ENCODE measurements around the gene TNRC18.
"Not testable (repeated sequence)": the region's sequence is repeated elsewhere in the genome, so short reads cannot be mapped to it uniquely, and the experiment has no call there.

Gene TNRC18

GRCh38 chr7:5375925-5376324 lies 47.7 kb downstream of the TNRC18 start:
- DNase-seq (ENCODE audit: low read depth): no peak

GRCh38 chr7:5374464-5374863 lies 49.2 kb downstream of the TNRC18 start:
- no peak for DNase-seq (ENCODE audit: low read depth)

- DNase-seq (ENCODE audit: low read depth): no peak
Measured at GRCh38 chr7:5373300-5373699, 50.3 kb downstream of the TNRC18 start.

DNA sequence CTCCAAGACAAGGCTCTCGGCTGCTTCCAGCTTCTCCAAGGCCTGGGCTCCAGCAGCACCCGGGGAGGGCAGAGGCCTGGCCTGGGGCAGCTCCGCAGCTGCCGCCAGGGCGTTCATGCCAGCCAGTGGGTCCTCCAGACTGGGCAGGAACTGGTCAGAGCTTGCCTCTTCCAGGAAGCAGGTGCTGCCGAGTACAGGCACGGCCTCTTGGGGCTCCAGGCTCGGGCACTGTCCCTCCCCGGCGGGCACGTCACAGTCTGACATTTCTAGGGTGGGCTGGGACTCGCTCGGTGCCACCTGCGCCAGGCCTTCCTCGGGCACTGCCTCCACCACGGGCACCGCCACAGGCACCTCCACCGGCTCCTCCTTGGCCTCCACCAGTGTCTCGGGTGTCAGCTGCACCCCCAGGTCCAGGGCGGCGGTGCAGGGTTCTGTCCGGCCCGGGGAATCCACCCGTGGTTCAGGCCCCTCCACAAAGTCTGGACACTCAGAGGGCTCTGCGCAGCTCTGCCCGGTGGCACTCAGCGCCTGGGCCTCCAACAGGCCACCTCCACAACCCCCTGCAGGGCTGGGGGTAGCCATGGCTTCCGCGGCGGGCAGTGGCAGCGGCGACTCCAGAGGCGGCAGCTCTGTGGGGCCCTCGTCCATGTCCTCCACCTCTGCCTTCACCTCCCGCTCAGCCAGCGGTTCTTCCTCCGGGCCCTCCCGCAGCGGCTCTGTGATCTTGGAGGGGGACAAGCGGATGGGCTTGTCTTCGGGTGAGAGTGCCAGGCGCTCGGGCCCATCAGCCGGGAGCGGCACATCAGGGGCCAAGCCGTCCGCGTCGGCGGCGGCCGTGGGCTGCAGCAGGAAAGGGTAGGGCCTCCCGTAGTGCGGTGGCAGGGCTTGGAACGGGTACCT lies 52.9 kb downstream of the TNRC18 start:
- DNase-seq (ENCODE audit: low read depth): no peak

GRCh38 chr7:5367661-5368060 lies 56.0 kb downstream of the TNRC18 start:
- DNase-seq (ENCODE audit: low read depth): no peak

DNA sequence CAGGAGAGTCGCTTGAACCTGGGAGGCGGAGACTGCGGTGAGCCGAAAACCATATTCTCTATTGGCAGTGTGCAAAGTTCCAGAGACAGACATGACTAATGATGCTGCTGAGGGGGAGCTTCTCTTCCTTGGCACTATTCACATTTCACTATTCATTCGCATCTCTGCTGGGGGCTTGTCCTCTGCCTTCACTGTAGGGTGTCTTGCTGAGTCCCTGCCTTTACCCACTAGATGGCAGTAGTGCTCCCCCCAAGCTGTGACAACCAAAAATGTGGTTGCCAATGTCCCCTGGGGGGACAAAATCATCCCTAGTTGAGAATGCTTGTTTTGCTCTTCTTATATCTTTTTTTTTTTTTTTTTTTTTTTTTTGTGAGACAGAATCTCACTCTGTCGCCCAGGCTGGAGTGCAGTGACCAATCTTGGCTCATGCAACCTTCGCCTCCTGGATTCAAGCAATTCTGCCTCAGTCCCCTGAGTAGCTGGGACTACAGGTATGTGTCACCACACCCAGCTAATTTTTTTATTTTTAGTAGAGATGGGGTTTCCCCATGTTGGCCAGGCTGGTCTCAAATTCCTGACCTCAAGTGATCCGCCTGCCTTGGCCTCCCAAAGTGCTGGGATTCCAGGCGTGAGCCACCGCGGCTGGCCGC lies 57.5 kb downstream of the TNRC18 start:
- DNase-seq (ENCODE audit: low read depth): peak; percentile 31

DNA sequence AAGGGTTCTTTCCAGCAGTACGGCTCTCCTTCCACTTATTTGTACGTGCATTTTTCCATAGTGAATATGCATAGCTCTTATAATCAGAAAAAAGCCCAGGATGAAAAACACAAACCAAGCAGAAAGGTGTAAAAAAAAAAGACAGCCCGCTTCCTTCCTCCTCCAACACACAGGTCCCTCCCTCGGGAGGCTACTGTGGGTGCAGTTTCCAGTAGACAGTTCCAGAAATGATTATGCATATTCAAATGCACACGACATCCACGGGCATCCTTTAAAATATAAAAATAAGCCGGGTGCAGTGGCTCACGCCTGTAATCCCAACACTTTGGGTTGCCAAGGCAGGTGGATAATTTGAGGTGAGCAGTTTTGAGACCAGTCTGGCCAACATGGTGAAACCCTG lies 59.9 kb downstream of the TNRC18 start:
- DNase-seq (ENCODE audit: low read depth): no peak

DNA sequence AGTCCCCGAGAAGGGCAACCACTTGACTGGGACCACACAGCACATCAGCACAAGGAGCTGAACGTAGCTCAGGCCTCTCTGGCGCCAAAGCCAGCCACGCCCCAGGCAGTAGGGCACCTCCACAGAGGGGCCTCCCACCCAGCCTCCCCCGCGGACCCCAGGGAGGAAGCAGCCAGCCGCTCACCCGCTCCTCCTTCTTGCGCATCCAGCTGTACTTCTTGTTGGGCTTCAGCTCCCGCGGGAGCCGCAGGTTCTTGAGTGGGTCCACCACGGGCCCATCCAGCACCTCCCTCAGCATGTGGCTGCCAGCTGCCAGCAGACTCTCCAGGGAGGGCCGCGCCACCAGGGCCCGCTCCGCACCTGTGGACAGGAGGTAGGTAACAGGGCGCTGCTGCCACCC lies 61.2 kb downstream of the TNRC18 start:
- DNase-seq (ENCODE audit: low read depth): no peak

DNA sequence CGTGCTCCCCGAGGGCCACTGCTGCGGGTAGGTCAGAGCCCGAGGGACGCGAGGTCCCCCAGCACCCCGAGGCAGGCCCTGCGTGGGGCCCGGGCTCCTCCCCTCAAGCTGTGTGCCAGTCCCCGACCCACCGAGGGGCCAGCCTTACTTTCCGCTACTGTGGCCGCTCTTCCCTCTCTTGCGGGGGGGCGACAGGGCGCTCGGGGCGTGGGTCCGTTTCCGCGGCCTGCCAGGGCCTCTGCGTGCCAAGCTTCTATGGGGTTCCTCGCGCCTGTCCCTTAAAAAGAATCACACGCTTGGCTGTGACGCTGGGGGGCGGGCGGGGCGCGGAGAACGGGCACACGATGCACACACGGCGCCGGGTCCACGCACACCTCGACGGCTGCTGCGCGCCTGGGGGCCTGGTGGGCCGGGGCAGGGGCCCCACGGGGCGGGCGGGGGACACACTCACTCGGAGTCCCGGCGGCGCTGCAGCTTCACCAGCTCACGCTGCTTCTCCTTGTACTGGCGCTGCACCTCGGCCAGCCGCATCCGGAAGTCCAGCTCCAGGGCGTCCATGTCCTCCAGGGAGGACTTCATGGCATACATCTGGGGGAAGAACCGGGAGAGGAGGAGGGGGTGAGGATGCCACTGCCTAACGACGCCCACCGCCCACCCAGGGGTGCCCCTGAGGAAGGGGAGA lies 62.0 kb downstream of the TNRC18 start:
- DNase-seq (ENCODE audit: low read depth): no peak

DNA sequence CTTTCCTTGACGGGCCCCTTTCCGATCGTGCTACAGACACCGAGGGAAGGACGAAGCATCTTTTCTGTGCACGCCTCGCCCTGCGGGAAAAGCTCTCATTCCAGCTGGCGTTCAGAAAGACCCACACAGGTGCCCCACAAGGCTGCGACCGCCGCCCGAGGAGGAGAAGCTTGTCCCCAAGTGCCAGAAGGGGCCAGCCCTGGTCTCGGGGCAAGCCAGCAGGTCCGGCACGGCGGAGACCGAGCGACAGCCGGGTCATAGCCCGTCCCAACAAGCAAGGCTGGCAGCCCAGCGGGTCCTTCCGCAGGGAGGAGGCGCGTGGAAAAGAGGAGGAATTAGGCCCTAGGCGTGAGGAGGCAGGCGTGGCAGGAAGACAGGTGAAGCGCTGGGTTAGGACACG lies 62.7 kb downstream of the TNRC18 start:
- DNase-seq (ENCODE audit: low read depth): no peak

- DNase-seq (ENCODE audit: low read depth): no peak
Measured at GRCh38 chr7:5360451-5360850, 63.2 kb downstream of the TNRC18 start.

DNA sequence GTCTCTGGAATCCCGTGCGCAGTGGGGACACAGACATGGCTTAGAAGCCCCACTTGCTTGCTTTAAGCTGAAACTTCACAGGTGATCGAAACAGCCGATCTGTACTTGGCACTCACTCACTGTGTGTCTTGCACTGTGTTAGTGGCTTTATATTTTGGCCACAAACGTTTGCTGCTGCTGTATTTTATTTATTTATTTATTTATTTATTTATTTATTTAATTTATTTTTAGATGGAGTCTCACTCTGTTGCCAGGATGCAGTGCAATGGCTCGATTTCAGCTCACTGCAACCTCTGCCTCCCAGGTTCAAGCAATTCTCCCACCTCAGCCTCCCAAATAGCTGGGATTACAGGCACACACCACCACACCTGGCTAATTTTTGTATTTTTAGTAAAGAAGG lies 63.6 kb downstream of the TNRC18 start:
- DNase-seq (ENCODE audit: low read depth): not testable (repeated sequence)

DNA sequence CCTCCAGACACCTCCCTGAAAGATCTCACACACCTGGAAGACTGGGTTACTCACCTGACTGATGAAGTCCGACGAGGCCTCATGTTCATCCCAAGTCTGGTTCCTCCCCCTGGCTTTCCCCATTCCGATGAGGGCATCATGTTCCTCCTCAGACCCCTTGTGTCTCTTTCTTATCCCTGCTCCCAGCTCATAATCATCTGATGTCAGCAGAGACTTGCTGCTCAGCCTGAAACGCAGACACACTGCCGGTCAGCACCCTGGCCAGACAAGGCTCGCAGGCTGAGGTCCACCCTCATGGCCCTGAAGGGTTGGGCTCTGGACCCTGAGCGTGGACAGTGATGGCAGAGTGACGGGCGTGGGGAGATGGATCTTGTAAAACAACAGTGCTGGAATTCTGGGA lies 64.3 kb downstream of the TNRC18 start:
- DNase-seq (ENCODE audit: low read depth): no peak

DNA sequence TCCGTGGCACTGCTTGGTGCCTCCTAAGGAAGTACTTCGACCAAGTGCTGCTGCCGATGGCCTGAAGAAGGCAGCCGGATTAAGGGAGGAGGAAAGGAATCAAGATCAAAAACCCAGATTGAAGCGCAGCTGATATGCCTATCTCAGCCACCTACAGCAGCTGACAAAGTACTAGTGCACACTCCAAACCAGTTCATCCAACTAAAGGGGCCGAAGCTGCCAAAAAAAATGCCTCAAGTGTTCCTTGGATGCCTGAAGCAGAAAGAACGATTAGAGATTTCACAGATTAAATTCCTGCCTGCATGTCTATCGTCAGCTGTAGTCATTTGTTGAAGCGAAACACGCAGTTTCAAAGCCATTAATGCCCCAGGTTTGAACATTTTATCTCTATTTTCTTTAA lies 65.7 kb downstream of the TNRC18 start:
- no peak for DNase-seq (ENCODE audit: low read depth)

GRCh38 chr7:5356751-5357119 lies 66.9 kb downstream of the TNRC18 start:
- no peak for DNase-seq (ENCODE audit: low read depth)

GRCh38 chr7:5354460-5355232 lies 69.0 kb downstream of the TNRC18 start:
- DNase-seq (ENCODE audit: low read depth): no peak

GRCh38 chr7:5352440-5353010 lies 71.1 kb downstream of the TNRC18 start:
- no peak for DNase-seq (ENCODE audit: low read depth)

DNA sequence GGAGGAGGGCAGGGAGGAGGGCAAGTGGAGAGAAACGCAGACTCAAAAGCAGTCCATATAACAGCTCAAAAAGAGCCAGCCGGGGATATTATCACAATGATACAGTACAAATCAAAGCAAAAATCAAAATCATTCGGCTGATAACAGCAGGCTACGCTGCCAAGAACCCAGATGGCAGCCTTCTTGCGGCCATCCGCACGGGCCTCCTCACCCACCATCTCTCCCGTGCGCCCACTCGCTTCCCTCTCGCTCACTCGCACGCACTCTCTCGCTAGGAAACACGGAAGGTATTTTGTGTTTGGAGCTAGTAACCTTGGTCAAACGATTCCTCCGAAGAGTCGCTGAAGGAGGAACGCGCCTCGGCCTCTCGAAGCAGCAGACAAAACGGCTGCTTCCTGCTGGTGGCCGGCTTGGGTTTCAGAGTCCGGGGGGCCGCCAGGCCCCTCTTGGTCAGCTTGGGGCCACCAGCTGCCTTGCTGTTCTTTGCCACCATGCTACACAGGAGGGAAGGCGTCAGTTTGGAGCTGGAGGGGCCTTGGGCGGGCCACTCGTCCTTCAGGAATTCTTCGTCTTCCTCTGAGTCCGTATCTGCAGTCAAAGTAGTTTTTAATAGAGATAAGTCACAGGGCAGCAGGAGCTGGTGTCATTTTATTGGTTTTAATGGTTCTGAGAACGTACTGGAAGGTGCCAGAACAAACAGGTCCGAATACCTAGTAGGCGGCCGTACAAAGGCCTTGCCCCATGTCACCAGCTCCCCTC lies 71.9 kb downstream of the TNRC18 start:
- DNase-seq (ENCODE audit: low read depth): no peak

DNA sequence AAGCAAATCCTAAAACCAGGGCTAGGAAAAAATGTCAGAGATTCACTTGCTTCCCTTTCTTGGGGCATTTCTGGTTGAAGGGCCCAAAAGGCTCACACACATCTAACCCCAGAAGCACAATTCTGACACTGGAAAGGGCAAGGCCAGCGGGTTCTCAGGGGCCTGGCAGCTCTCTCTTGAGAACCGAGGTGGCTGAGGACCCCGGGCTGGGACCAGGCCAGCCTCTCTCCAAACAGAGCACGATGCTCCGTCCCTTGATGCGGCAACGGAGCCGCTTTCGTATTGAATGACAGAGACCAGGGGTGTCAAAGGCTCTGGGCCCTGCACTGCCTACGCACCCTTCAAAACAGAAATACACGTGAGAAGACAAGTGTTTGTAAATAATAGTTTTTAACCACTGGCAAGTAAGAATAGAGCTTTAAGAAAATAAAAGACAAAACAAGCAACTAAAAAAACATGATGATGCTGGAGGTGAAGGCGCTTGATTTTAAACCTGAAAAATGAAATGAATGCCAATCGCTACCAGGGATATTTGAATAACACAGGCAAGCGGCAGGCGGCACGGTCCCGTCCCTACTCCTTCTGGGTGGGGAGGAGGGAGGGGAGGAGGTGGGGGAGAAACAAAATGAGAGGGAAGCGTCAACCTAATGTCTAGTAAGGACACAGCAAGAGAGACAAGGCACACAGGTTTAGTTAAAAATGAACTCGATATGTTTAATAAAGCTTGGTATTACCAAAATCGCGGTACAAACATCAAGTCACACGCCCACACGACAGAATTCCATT lies 72.8 kb downstream of the TNRC18 start:
- no peak for DNase-seq (ENCODE audit: low read depth)

DNA sequence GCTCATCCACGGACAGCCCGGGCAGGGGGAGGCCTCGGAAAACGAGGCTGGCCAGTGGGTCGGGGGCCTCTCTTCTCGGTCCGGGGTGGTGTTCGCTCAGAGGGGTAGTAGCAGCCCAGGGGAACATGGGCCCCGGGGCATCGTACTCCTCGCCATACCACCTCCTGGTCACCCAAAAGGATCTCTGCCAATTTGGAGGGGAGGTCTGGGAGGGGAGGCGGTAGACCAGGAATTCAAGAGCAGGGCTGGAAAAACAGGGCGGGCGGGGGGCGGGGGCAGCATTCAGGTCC lies 73.5 kb downstream of the TNRC18 start:
- no peak for DNase-seq (ENCODE audit: low read depth)
